CD4-positive, alpha-beta memory T cell (primary cell): ENCODE measurements around the gene SETX. TPM values are rescaled to one million over a fixed set of nuclear protein-coding genes. Genes with fewer than 3 reads are reported as not detected.
A peak's percentile ranks its signal among the peaks of the same experiment; 100 is the strongest.

Experiments used
- CTCF ChIA-PET: fragments of 350-600 bp; sonication (Branson Sonifier 250); formaldehyde crosslinking; loops from one replicate; lab custom pipeline; 2021; ENCODE audit warnings: inconsistent platforms; ENCODE audit not compliant: partially characterized antibody; lab: Charles Lee
- POLR2A ChIA-PET: fragments of 350-600 bp; sonication (Branson Sonifier 250); formaldehyde crosslinking; loops from one replicate; lab custom pipeline; 2021; ENCODE audit not compliant: partially characterized antibody; lab: Charles Lee
- DNase-seq, 5 donors: peaks; one replicate each; pipeline versions ENCODE4 v3.0.0 to v3.0.0-alpha.2; 2020 to 2022; ENCODE audit warnings: mixed read lengths in 1 of 5
- H3K27ac ChIP-seq: one replicate; pipeline ENCODE4 v1.7.0; 2013; ENCODE audit warnings: low read depth, low read length
- H3K27me3 ChIP-seq: 2 replicates; pipeline ENCODE4 v1.7.0; 2013; ENCODE audit warnings: mild to moderate bottlenecking, low read length, moderate library complexity; ENCODE audit not compliant: insufficient read depth
- H3K36me3 ChIP-seq: 2 replicates; pipeline ENCODE4 v1.7.0; 2013; ENCODE audit warnings: mild to moderate bottlenecking, low read length, moderate library complexity; ENCODE audit not compliant: insufficient read depth
- H3K4me1 ChIP-seq: 2 replicates; pipeline ENCODE4 v1.7.0; 2013; ENCODE audit warnings: mild to moderate bottlenecking, low read length, moderate library complexity; ENCODE audit not compliant: insufficient read depth
- H3K4me3 ChIP-seq, 2 donors: one replicate each; pipeline ENCODE4 v1.7.0; 2013; ENCODE audit warnings: low read length in 2 of 2, mild to moderate bottlenecking in 1 of 2
- H3K9me3 ChIP-seq, 2 donors: one replicate each; pipeline ENCODE4 v1.7.0; 2013; ENCODE audit warnings: low read length in 2 of 2, control low read depth in 1 of 2; ENCODE audit not compliant: control insufficient read depth in 1 of 2
- H3K27ac Mint-ChIP-seq, 7 donors: one replicate each; pipeline ENCODE4 v1.8.0; 2020 to 2021; ENCODE audit warnings: mixed read lengths in 7 of 7, mild to moderate bottlenecking in 6 of 7, inconsistent platforms in 3 of 7, moderate library complexity in 3 of 7
- H3K27me3 Mint-ChIP-seq, 2 donors: one replicate each; pipeline ENCODE4 v1.8.0; 2020 to 2021; ENCODE audit warnings: mixed read lengths in 2 of 2
- H3K36me3 Mint-ChIP-seq, 2 donors: one replicate each; pipeline ENCODE4 v1.8.0; 2020 to 2021; ENCODE audit warnings: mixed read lengths in 2 of 2, inconsistent platforms in 1 of 2, mild to moderate bottlenecking in 1 of 2
- H3K4me1 Mint-ChIP-seq, 4 donors: one replicate each; pipeline ENCODE4 v1.8.0; 2020 to 2021; ENCODE audit warnings: mixed read lengths in 4 of 4, mild to moderate bottlenecking in 1 of 4
- H3K4me3 Mint-ChIP-seq, 8 donors: one replicate each; pipeline ENCODE4 v1.8.0; 2020 to 2021; ENCODE audit warnings: mixed read lengths in 8 of 8, mild to moderate bottlenecking in 7 of 8, moderate library complexity in 6 of 8, inconsistent platforms in 3 of 8
- H3K9me3 Mint-ChIP-seq, 8 donors: one replicate each; pipeline ENCODE4 v1.8.0; 2020 to 2021; ENCODE audit warnings: mixed read lengths in 8 of 8, mild to moderate bottlenecking in 5 of 8, inconsistent platforms in 3 of 8, moderate library complexity in 1 of 8
- intact Hi-C: fragments of 100-400 bp; cut with micrococcal nuclease; formaldehyde crosslinking; loops from one replicate; pipeline ENCODE4 v1.15.1; 2023
- polyA plus RNA-seq, 2 donors: library from polyadenylated mRNA; unstranded; fragments of 300-500 nt; fragmentation: Illumina TruSeq; gene quantifications; one replicate each; pipeline ENCODE4 v1.2.3, GENCODE V29; 2021
- total RNA-seq, 2 experiments: library from RNA; stranded (reverse); gene quantifications; one replicate each; pipeline ENCODE4 v1.2.3, GENCODE V29; 2021

The SETX gene
- total and polyA plus RNA-seq, 4 experiments from 2014 or later: 10.1 to 94.3 (median 65.3) TPM

DNA sequence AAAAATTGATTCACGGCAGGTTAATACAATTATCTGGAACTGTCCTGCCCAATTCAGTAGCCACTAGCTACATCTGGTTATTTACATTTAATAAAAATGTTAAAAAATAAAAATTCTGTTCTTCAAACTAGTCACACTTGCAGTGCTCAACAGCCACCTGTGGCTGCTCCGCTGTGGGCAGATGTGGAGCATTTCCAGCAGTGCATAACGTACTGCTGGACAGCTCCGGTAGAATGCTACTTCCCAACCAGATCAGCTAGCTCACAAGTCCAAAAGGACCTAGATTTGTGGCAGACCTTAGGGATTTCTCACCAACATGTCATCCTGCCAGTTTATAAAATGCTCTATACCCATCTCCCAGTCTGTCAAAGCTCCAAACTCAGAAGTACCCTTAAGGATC, 42.8 kb downstream of the SETX start:
- no peak for DNase-seq
- no peak overlapping the region for H3K27ac ChIP-seq
- ChIA-PET CTCF (no interaction called here), POLR2A (interaction anchor here (0.8 kb wide), 1 partner anchor 31 kb away, joined by 3 read pairs; no protein-coding TSS in a partner anchor)
- Mint-ChIP-seq H3K36me3 (peaks cover 46 to 63% of the 10 kb centered on the region in 2 donors), H3K4me3 (no peak overlapping the region), H3K4me1 (peaks cover 14 to 29% (median 24%) of the 10 kb centered on the region in 4 donors), H3K27me3 (no peaks in the 10 kb centered on the region), H3K9me3 (no peaks in the 10 kb centered on the region), H3K27ac (peak overlapping the region in 2 of 7 donors; percentile 8 to 9)
- H3K9me3 ChIP-seq: no peaks in the 10 kb centered on the region
- peaks cover 13% of the 10 kb centered on the region for H3K4me1 ChIP-seq
- H3K36me3 ChIP-seq: peaks cover 32% of the 10 kb centered on the region
- H3K27me3 ChIP-seq: no peaks in the 10 kb centered on the region
- H3K4me3 ChIP-seq: no peak overlapping the region
- intact Hi-C loops: no loop called here

DNA sequence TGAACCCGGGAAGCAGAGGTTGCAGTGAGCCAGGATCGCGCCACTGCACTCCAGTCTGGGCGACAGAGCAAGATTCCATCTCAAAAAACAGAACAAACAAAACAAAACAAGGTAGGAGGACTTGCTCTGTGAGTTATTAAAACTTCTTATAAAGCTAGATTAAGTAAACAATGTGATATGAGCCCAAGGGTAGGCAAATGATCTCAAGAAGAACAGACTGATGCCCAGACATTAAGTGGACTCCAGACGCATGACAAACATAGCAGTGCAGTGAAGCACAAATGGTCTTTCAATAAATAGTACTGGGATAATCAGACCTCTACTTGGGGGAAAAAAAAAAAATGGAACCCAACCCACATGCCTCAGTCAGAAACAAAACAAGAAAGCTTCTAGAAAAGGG, 45.7 kb downstream of the SETX start:
- POLR2A ChIA-PET: no interaction called here
- Histone ChIP-seq H3K9me3 (no peaks in the 10 kb centered on the region), H3K27me3 (no peaks in the 10 kb centered on the region), H3K27ac (no peak overlapping the region), H3K4me1 (peaks cover 10% of the 10 kb centered on the region), H3K4me3 (no peak overlapping the region), H3K36me3 (peaks cover 31% of the 10 kb centered on the region)
- Mint-ChIP-seq H3K9me3 (no peaks in the 10 kb centered on the region), H3K4me1 (peaks cover 12 to 34% (median 24%) of the 10 kb centered on the region in 4 donors), H3K27ac (peak overlapping the region in 2 of 7 donors; percentile 18 to 28), H3K4me3 (no peak overlapping the region), H3K36me3 (peaks cover 55 to 71% of the 10 kb centered on the region in 2 donors), H3K27me3 (no peaks in the 10 kb centered on the region)
- intact Hi-C loops: no loop called here
- CTCF ChIA-PET: interaction anchor here (0.8 kb wide), 1 partner anchor 9 kb away, joined by 3 read pairs; no protein-coding TSS in a partner anchor
- no peak for DNase-seq

DNA sequence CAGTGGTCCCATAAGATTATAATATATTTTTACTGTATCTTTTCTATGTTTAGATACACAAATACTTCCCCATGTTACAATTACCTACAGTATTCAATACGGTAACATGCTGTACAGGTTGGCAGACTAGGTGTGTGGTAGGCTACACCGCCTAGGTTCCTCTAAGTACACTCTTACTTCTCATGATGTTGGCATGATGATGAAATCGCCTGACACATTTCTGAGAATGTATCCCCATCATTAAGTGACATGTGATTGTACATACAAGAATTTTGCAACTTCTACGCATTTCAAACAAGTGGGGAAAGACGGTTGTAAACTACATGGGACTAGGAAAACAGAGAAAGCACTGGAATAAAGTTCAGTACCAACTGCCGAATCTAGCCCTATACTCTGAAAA, 53.3 kb downstream of the SETX start:
- no peak overlapping the region for H3K4me3 ChIP-seq
- Mint-ChIP-seq H3K4me3 (no peak overlapping the region), H3K27ac (no peak overlapping the region), H3K27me3 (no peaks in the 10 kb centered on the region), H3K4me1 (peaks cover 10 to 22% (median 16%) of the 10 kb centered on the region in 4 donors), H3K9me3 (no peaks in the 10 kb centered on the region), H3K36me3 (peaks cover 45 to 67% of the 10 kb centered on the region in 2 donors)
- peaks cover 45% of the 10 kb centered on the region for H3K36me3 ChIP-seq
- ChIA-PET CTCF (no interaction called here), POLR2A (no interaction called here)
- H3K27me3 ChIP-seq: no peaks in the 10 kb centered on the region
- DNase-seq: no peak
- H3K4me1 ChIP-seq: no peaks in the 10 kb centered on the region
- no peaks in the 10 kb centered on the region for H3K9me3 ChIP-seq
- no peak overlapping the region for H3K27ac ChIP-seq
- intact Hi-C loops: no loop called here

DNA sequence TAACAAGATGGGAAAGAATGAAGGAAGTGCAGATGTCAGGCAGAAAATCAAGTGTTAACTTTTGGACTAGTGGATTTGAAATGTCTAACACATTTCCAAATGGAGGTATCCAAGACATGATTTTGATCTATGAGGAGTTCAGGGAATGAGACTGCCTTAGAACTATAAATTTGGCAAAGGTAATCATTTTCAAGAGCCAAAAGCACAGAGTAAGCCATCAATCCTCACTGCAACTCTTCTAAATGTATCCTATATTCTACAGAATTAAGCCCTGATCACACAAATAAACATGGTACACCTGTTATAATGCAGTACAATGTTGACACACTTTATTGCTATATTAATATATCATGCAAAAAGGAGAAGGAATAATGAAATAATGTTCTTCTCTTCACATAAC, 55.6 kb downstream of the SETX start:
- H3K27ac ChIP-seq: no peak overlapping the region

DNA sequence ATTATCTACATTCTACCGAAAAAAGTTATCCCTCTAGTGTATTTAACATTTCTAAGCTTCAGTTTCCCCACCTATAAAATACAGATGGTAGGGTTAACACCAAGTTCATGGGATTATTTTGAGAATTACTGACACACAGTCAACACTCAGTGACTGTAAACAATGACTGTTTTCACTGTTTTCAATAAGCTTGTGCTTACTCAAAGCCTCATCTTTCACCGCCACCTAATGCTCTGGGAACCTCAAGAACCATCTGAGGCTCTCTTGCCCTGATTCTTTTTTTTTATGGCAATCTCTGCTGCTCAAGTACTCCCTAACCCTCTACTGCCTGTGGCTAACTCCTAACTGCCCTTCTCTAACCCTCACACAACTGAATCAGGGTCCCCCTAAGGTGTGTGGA, 59.6 kb downstream of the SETX start:
- Mint-ChIP-seq H3K4me1 (peaks cover 15 to 39% (median 26%) of the 10 kb centered on the region in 4 donors), H3K36me3 (peaks cover 44 to 73% of the 10 kb centered on the region in 2 donors), H3K4me3 (no peak overlapping the region), H3K27ac (peak overlapping the region in 6 of 7 donors; percentile 8 to 90 (median 72)), H3K9me3 (no peaks in the 10 kb centered on the region), H3K27me3 (no peaks in the 10 kb centered on the region)
- CTCF ChIA-PET: interaction anchor here (0.6 to 1.6 kb wide), 4 partner anchors 11 to 684 kb away, joined by 3 to 7 read pairs (median 4); partner anchors contain the start of gene GFI1B
- Histone ChIP-seq H3K9me3 (no peaks in the 10 kb centered on the region), H3K36me3 (peaks cover 61% of the 10 kb centered on the region), H3K27me3 (no peaks in the 10 kb centered on the region), H3K4me1 (peaks cover 7% of the 10 kb centered on the region), H3K27ac (no peak overlapping the region), H3K4me3 (no peak overlapping the region)
- intact Hi-C loops: no loop called here
- POLR2A ChIA-PET: interaction anchor here (0.7 to 1.2 kb wide), 2 partner anchors 10 to 18 kb away, joined by 3 read pairs; no protein-coding TSS in a partner anchor
- no peak for DNase-seq

More for the DNA sequence above, 55.6 kb downstream of the SETX start:
- H3K36me3 ChIP-seq: peaks cover 68% of the 10 kb centered on the region
- Mint-ChIP-seq H3K27ac (peak overlapping the region in 3 of 7 donors; percentile 36 to 58 (median 44)), H3K4me3 (no peak overlapping the region), H3K27me3 (no peaks in the 10 kb centered on the region), H3K9me3 (no peaks in the 10 kb centered on the region), H3K36me3 (peaks cover 54 to 80% of the 10 kb centered on the region in 2 donors), H3K4me1 (peaks cover 12 to 29% (median 20%) of the 10 kb centered on the region in 4 donors)
- intact Hi-C loops: no loop called here
- H3K4me3 ChIP-seq: no peak overlapping the region
- H3K4me1 ChIP-seq: no peaks in the 10 kb centered on the region
- ChIA-PET CTCF (no interaction called here), POLR2A (no interaction called here)
- no peaks in the 10 kb centered on the region for H3K27me3 ChIP-seq
- no peaks in the 10 kb centered on the region for H3K9me3 ChIP-seq
- DNase-seq: no peak

DNA sequence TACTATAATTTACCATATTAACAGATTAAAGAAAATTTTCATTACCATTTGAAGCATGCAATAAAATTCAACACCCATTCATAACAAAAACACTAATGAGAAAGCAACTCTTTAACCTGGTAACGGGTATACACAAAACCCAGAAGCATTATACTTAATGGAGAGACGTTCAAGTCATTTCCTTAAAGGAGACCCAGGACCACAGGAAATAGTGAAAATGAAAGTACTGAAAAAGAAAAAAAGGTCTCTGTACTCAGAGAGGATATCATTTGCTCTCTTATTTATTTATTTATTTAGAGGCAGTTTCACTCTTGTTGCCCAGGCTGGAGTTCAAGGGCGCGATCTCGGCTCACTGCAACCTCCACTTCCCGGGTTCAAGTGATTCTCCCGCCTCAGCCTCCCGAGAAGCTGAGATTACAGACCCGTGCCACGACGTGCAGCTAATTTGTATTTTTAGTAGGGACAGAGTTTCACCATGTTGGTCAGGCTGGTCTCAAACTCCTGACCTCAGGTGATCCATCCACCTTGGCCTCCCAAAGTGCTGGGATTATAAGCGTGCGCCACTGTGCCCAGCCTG, 61.6 kb downstream of the SETX start:
- H3K9me3 Mint-ChIP-seq: no peaks in the 10 kb centered on the region
- H3K4me1 Mint-ChIP-seq: peaks cover 13 to 34% (median 26%) of the 10 kb centered on the region in 4 donors
- intact Hi-C loops: no loop called here
- peak overlapping the region in 6 of 8 donors; percentile 43 to 62 (median 54) for H3K4me3 Mint-ChIP-seq
- no peak overlapping the region for H3K4me3 ChIP-seq
- DNase-seq: peak in 4 of 5 donors; percentile 8 to 30 (median 13)
- H3K27me3 ChIP-seq: no peaks in the 10 kb centered on the region
- H3K36me3 Mint-ChIP-seq: peaks cover 33 to 66% of the 10 kb centered on the region in 2 donors
- POLR2A ChIA-PET: no interaction called here
- H3K9me3 ChIP-seq: no peaks in the 10 kb centered on the region
- no peak overlapping the region for H3K27ac ChIP-seq
- H3K36me3 ChIP-seq: peaks cover 48% of the 10 kb centered on the region
- H3K4me1 ChIP-seq: peaks cover 7% of the 10 kb centered on the region
- CTCF ChIA-PET: interaction anchor here (1.0 to 1.6 kb wide), 3 partner anchors 9 to 40 kb away, joined by 4 to 7 read pairs (median 6); no protein-coding TSS in a partner anchor
- H3K27me3 Mint-ChIP-seq: no peaks in the 10 kb centered on the region
- H3K27ac Mint-ChIP-seq: peak overlapping the region; percentile 30 to 86 (median 79)

DNA sequence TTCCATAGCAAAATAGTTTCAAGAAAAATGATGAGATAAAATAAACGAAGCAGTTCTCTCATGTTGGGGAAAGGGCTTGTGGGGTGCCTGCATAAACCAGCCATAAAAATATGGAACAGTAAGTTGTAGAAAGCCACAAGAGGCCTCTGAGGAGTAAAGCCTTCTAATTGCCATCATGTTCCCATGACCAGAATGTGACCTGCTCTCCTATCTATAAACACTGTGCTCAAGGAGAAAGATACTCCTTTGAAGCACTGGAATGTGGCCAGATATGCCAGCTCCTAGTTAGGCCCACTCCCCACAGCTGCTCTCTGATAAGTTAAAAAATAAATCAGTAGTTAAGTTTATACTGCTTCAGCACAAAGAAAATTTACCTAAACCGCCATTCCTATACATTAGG, 65.8 kb downstream of the SETX start:
- peaks cover 7% of the 10 kb centered on the region for H3K4me1 ChIP-seq
- intact Hi-C loops: no loop called here
- peak overlapping the region in 5 of 7 donors; percentile 27 to 66 (median 63) for H3K27ac Mint-ChIP-seq
- H3K9me3 ChIP-seq: no peaks in the 10 kb centered on the region
- no peak overlapping the region for H3K27ac ChIP-seq
- peaks cover 7 to 20% (median 14%) of the 10 kb centered on the region in 4 donors for H3K4me1 Mint-ChIP-seq
- POLR2A ChIA-PET: no interaction called here
- H3K4me3 Mint-ChIP-seq: no peak overlapping the region
- CTCF ChIA-PET: no interaction called here
- H3K4me3 ChIP-seq: no peak overlapping the region
- no peaks in the 10 kb centered on the region for H3K27me3 ChIP-seq
- no peaks in the 10 kb centered on the region for H3K27me3 Mint-ChIP-seq
- H3K36me3 Mint-ChIP-seq: peaks cover 17 to 47% of the 10 kb centered on the region in 2 donors
- H3K36me3 ChIP-seq: peaks cover 33% of the 10 kb centered on the region
- DNase-seq: no peak
- H3K9me3 Mint-ChIP-seq: no peaks in the 10 kb centered on the region
